ENCODE measurements around the gene BPIFB4.

BPIFB4 gene

GRCh38 chr20:33082546-33082945, 3.1 kb downstream of the BPIFB4 start:
- no peak for TF ChIP-seq CTCF (IDR thresholded peaks at IDR 0.05; ENCODE audit: low read length, missing control alignments)
- no peak for DNase-seq (ENCODE audit: low read depth)

GRCh38 chr20:33083544-33084340, 4.3 kb downstream of the BPIFB4 start:
- DNase-seq (ENCODE audit: low read depth), result no peak
- no peak overlapping the region for H3K4me3 ChIP-seq (replicated peaks; ENCODE audit: low read depth, low read length)
- TF ChIP-seq CTCF (IDR thresholded peaks at IDR 0.05; ENCODE audit: low read length, missing control alignments), result no peak

More at GRCh38 chr20:33082546-33082945, 3.1 kb downstream of the BPIFB4 start:
- H3K4me3 ChIP-seq (replicated peaks; ENCODE audit: low read depth, low read length), result no peak overlapping the region

- DNase-seq (ENCODE audit: low read depth), result no peak
- H3K4me3 ChIP-seq (replicated peaks; ENCODE audit: low read depth, low read length), result no peak overlapping the region
- TF ChIP-seq CTCF (IDR thresholded peaks at IDR 0.05; ENCODE audit: low read length, missing control alignments), result no peak
Observed at GRCh38 chr20:33084722-33085121, 5.3 kb downstream of the BPIFB4 start.

- no peak overlapping the region for H3K4me3 ChIP-seq (replicated peaks; ENCODE audit: low read depth, low read length)
- no peak for DNase-seq (ENCODE audit: low read depth)
- TF ChIP-seq CTCF (IDR thresholded peaks at IDR 0.05; ENCODE audit: low read length, missing control alignments), result no peak
Observed at GRCh38 chr20:33086052-33086722, 6.7 kb downstream of the BPIFB4 start.

GRCh38 chr20:33091147-33091546, 11.7 kb downstream of the BPIFB4 start:
- no peak for DNase-seq (ENCODE audit: low read depth)
- no peak overlapping the region for H3K4me3 ChIP-seq (replicated peaks; ENCODE audit: low read depth, low read length)
- no peak for TF ChIP-seq CTCF (IDR thresholded peaks at IDR 0.05; ENCODE audit: low read length, missing control alignments)

GRCh38 chr20:33091693-33092092, 12.2 kb downstream of the BPIFB4 start:
- TF ChIP-seq CTCF (IDR thresholded peaks at IDR 0.05; ENCODE audit: low read length, missing control alignments), result no peak
- no peak overlapping the region for H3K4me3 ChIP-seq (replicated peaks; ENCODE audit: low read depth, low read length)
- DNase-seq (ENCODE audit: low read depth), result no peak

Data from fibroblast of pulmonary artery (primary cell).